ENCODE results near the gene ADAMTS3.
"Not testable (repeated sequence)": the region's sequence is repeated elsewhere in the genome, so short reads cannot be mapped to it uniquely, and the experiment has no call there.

ADAMTS3 gene

GRCh38 chr4:72467633-72468032, 101.4 kb downstream of the ADAMTS3 start:
- no peak for DNase-seq

GRCh38 chr4:72463724-72464123, 105.3 kb downstream of the ADAMTS3 start:
- DNase-seq = no peak

GRCh38 chr4:72457158-72457557, 111.9 kb downstream of the ADAMTS3 start:
- DNase-seq = no peak

DNA sequence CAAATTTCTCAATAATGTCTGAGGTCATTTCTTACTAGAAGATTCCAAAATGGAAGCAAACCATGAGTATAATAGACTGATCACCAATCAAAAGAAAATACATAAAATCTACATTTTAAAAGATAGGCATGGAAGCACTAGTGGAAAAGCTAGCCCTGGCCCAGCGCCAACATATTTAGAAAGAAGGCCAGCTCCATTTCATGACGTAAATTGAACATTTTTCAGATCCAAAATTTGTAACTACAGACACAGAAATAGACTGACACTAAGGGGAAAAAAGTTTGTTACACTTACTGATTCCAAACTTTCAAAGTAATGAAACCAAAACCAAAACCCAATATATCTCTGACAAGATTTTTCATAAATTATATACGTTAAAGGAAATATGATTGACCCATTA, 117.7 kb downstream of the ADAMTS3 start:
- DNase-seq = no peak

DNA sequence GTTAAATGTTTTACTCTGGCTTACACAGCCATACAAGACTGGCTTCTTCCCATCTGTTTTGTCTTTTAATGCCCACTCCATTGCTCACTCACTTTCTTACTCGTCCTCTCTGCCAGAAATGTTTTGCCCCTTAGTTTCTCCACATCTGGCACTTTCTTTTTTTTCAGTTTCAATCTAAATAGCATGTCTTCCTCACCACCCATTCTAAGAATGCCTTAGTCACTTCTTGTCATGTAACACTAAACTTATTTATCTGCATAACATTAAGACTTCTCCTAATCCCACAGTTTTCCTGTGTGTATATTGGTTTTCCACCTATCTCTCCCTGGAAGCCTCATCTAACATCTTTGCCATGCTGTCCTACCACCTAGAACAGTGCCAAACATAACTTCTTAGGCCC, 119.3 kb downstream of the ADAMTS3 start:
- DNase-seq = no peak

GRCh38 chr4:72448231-72448630, 120.8 kb downstream of the ADAMTS3 start:
- DNase-seq = no peak

GRCh38 chr4:72446353-72447055, 122.5 kb downstream of the ADAMTS3 start:
- no peak for DNase-seq

DNA sequence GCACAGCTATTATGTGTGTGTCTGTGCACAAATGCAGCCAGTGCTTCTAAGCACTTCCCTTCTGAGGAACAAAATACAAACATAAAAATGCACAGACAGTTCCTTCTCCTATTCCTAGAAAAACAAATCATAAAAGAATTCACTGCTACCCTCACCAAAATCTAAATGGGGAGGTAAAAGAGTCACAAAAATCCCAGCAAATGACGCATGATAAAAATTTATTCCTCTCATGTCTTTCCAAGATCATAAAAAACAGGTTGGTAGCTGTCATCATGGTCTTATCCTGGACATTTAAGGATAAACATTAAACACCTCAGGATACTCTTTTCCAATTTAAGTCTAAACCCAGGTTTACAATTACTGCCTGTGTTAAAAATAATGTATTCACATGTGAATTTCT, 124.9 kb downstream of the ADAMTS3 start:
- no peak for DNase-seq

GRCh38 chr4:72442715-72443114, 126.3 kb downstream of the ADAMTS3 start:
- DNase-seq = no peak

DNA sequence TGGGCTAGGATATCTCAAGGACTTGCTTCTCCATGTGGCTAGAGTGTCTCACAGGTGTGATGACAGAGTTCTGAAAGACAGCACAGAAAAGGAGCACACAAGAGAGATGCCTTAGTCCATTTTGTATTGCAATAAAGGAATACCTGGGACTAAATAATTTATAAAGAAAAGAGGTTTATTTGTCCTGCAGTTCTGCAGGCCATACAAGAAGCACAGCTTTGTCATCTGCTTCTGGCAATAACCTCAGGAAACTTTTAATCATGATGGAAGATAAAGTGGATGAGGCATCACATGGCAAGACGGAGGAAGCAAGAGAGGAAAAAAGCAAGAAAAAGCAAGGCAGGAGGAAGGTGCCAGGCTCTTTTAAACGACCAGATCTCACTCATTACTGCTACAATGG, 126.9 kb downstream of the ADAMTS3 start:
- no peak for DNase-seq

- no peak for DNase-seq
Measured at GRCh38 chr4:72440386-72440785, 128.6 kb downstream of the ADAMTS3 start.

DNA sequence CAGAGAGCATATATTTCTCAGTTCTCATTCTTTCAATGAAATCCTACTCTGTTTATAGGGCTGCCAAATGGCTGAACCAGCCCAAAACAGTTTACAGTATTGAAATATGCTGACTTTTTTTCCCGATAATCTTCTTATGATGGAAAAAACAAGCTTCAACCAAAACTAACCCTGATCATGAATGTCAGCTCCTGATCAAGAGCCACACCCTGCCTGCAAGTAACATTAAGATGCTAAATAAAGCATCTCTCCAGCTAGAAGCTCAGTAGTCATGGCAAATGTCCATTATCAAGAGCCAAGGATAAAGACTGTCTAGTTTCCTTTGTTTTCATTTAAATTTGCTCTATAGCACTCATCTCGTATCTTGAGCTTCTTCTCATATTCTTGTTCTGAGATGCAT, 136.0 kb downstream of the ADAMTS3 start:
- no peak for DNase-seq

DNA sequence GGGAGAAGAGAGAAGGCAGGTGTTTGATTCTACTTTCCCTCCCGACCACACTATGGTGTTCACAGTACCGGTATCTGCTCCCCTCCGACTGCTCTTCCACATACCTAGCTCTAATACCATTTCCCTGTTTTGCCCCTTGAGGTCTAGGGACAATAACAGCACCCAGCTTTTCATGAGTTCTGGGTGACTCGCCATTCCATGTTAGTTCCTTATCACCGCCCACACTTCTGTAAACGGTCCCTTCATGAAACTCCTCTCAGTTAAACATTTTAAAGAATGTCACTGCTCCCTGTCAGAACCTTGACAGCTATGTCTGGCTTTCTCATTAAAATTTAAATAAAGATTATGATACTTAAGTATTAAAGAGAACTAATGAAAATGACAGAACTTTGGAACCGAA, 136.7 kb downstream of the ADAMTS3 start:
- no peak for DNase-seq

DNA sequence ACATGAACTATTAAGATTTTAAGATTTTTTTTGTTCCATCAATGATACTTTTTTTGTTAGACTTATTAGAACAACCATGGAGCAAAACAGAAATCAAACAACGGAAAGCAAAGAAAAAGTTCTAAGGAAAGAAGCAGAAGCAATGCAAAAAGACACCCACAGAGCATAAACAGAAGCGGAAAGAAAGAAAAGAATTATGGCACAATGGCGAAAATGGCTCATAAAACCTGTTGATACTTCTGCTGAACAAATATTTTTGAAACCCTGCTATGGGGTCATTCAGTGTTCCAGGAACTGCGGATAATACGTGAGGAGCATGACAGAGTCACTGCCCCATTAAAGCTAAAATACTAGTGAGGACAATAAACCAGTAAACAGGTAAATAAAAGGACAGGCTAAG, 138.0 kb downstream of the ADAMTS3 start:
- no peak for DNase-seq

- DNase-seq = no peak
Measured at GRCh38 chr4:72430050-72430449, 139.0 kb downstream of the ADAMTS3 start.

DNA sequence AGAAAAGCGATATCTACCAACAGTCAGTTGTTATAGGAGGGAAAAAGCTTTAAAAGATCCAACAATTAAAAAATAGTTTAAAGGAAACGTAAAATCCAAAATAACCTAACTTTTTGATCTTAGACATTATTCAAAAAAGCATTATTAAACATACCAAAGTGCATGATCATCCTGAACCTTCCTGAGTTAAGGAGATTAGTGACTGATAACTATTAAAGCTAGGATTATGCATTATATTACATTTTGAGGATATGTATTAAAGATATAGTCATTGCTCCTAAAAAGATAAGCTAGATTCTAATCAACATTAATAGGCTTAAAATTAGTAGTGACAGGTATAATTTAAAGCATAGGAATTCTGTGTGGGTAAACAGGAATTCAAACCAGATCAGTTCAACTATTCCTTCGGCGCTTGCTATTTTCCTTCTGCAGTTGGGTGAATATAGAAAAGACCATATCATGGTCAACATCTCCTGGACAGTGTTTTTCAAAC, 139.6 kb downstream of the ADAMTS3 start:
- no peak for DNase-seq

DNA sequence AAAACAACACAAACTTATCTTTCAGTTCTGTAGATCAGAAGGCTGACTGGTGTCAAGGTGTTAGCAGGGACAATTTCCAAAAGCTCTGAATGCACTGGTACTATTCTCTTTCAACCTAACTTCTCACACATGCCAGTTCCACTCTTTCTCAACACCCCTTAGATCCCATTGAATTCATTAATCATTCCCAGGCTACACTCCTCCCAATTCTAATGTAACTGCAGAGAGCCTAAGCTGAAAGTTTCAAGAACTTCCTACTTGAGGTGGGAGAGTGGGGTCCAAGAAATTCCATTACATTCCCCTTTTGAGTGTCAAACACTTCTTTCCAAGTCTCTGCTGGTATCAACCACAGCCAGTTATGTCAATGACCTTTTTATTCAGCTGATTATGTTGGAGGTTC, 142.0 kb downstream of the ADAMTS3 start:
- DNase-seq = no peak

- DNase-seq = not testable (repeated sequence)
Measured at GRCh38 chr4:72425908-72426307, 143.1 kb downstream of the ADAMTS3 start.

GRCh38 chr4:72424006-72424405, 145.0 kb downstream of the ADAMTS3 start:
- no peak for DNase-seq

- DNase-seq = no peak
Measured at GRCh38 chr4:72422416-72422815, 146.6 kb downstream of the ADAMTS3 start.

DNA sequence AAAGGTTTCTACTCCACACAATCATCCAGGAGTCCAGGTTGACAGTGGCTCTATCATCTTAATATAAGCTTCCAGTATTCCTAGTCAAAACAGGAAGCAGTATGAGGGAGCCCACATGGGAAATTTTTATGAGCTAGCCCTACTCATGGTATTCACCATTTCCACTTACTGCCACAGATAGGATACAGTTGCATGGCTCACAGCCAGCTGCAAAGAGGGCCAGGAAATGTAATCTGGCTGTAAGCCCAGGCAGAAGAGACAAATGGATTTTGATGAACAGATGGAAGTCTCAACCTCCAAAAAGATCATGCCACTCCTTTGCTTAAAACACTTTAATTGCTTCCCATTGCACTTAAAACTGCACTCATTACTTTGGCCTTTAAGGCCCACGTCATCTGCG, 150.6 kb downstream of the ADAMTS3 start:
- DNase-seq = no peak

GRCh38 chr4:72410158-72410557, 158.9 kb downstream of the ADAMTS3 start:
- no peak for DNase-seq

GRCh38 chr4:72408568-72408967, 160.5 kb downstream of the ADAMTS3 start:
- no peak for DNase-seq

DNA sequence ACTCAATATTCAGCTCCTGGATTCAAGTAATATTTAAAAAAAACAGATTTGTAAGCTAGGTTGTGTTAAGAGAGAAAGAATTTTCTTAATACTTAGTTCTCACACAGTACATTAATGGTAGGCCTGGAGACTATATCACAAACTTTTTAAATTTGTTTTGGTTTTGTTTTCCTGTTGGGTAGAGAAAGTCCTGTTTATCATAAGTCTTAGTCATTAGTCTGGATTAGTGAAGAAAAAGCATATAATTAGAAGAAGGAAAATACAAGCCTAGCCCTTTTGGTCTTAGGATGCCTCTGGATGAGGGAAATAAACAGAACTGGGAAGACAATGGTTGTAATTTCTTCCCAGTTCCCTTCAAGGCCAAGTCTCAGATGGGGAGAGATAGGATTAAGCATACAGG, 163.6 kb downstream of the ADAMTS3 start:
- DNase-seq = no peak

GRCh38 chr4:72397314-72397713, 171.7 kb downstream of the ADAMTS3 start:
- no peak for DNase-seq
